ENCODE data around the gene TGM5. TPM values are rescaled to one million over a fixed set of nuclear protein-coding genes. Genes with fewer than 3 reads are reported as not detected.

Gene TGM5
- total RNA-seq, 6 donors from 2014 or later: 0.30 TPM; not detected in 5

DNA sequence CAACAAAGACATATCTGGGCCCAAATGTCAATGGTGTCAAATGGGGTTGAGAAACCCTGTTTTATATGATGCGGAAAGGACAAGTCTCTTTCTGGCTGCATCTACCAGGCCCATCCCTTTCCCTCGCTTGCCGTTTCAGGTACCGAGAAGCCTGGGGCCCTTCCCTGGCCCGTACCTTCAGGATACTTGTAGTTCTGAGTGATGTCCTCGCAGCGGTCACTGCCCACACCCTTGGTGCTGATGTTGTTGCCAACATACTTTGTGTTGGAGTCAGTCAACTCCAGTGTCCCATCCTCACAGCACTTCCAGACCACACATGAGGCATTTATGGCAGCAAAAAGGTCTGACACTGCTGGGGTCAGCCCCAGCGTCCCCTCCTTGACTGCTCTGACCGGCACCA, 59.7 kb downstream of the TGM5 start:
- H3K27ac ChIP-seq: no peak overlapping the region
- no peak overlapping the region for H3K4me3 ChIP-seq
- H3K4me1 ChIP-seq: no peaks in the 10 kb centered on the region
- H3K9me3 ChIP-seq: no peaks in the 10 kb centered on the region
- no peak for DNase-seq
- TF ChIP-seq EP300 (IDR thresholded peaks at IDR 0.05) (no peak), POLR2AphosphoS5 (IDR thresholded peaks at IDR 0.05) (no peak), POLR2A (IDR thresholded peaks at IDR 0.05) (no peak)
- TF ChIP-seq, protein P1, sequence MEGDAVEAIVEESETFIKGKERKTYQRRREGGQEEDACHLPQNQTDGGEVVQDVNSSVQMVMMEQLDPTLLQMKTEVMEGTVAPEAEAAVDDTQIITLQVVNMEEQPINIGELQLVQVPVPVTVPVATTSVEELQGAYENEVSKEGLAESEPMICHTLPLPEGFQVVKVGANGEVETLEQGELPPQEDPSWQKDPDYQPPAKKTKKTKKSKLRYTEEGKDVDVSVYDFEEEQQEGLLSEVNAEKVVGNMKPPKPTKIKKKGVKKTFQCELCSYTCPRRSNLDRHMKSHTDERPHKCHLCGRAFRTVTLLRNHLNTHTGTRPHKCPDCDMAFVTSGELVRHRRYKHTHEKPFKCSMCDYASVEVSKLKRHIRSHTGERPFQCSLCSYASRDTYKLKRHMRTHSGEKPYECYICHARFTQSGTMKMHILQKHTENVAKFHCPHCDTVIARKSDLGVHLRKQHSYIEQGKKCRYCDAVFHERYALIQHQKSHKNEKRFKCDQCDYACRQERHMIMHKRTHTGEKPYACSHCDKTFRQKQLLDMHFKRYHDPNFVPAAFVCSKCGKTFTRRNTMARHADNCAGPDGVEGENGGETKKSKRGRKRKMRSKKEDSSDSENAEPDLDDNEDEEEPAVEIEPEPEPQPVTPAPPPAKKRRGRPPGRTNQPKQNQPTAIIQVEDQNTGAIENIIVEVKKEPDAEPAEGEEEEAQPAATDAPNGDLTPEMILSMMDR (IDR thresholded peaks at IDR 0.05): no peak
- no peaks in the 10 kb centered on the region for H3K36me3 ChIP-seq
- H3K27me3 ChIP-seq: peaks cover 0 to 5% (median 0%) of the 10 kb centered on the region in 4 donors
- 91 to 94% methylated on average over 9 of the region's 9 CpGs for WGBS, 2 donors
- ATAC-seq (ENCODE audit: low FRiP score in 2 of 2): no peak

DNA sequence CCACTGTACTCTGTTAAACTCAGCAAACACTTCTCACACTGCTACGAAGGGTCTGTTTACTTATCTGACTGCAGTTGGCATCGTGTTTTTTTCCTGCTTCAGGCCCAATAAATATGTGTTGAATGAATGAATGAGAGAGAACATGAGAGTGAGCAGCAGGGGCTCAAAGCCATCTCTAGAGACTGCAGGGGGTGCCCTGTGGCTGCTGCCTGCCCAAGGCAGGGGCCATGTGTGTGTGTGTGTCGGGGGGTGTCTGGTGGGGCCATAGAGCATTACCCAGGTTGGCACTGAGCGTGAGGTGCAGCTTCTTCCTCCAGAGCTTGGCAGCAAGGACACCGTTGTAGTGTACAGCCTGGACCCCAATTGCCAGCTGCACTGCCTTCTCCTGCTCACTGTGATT, 60.7 kb downstream of the TGM5 start:
- Histone ChIP-seq H3K27me3 (peaks cover 0 to 5% (median 0%) of the 10 kb centered on the region in 4 donors), H3K4me1 (no peaks in the 10 kb centered on the region), H3K9me3 (no peaks in the 10 kb centered on the region), H3K27ac (no peak overlapping the region), H3K4me3 (no peak overlapping the region), H3K36me3 (no peaks in the 10 kb centered on the region)
- DNase-seq (no peak), ATAC-seq (ENCODE audit: low FRiP score in 2 of 2) (no peak)
- TF ChIP-seq EP300 (IDR thresholded peaks at IDR 0.05) (no peak), POLR2A (IDR thresholded peaks at IDR 0.05) (no peak), POLR2AphosphoS5 (IDR thresholded peaks at IDR 0.05) (no peak)
- TF ChIP-seq, protein P1 (IDR thresholded peaks at IDR 0.05): no peak
- 59 to 80% methylated on average over 2 to 5 of the region's 5 CpGs for WGBS, 2 donors

DNA sequence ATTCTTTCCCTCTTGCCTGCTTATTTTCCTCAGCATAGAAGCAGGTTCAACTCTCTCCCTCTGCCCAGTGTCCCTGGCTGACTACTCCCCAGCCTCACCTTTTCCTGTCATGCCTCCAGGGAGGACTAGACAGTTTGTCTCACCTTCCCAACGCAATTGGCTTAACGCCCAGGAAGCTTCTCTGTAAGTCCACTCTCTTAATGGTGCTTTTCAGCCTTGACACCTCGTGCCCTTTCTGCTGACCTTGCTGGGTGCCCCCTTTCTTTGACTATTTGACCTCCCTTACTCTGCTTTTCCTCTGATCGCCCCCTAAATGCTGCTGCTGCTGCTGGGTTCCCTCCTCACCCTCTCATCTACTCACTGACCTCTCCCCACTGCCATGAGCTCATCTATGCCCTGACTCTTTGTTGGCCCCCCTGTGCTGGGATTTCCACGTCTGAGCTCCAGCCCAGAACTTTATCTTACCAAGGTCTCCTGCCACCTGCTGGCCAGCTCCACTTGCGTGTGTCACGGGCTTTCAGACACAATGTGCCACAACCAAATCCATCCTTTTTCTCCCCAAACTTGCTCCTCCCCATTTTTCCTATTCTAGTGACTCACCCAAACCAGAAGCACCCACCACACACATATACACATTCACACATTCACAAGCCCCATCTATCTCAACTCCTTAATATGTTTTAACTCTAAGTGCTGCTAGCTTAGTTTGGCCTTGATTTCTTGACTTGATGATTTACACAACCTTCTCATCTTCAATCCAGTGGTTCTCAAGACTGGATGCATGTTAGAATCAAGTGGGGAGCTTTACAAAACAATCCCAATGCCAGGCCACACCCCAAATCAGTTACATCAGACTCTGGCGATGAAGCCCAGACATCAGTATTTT, 62.5 kb downstream of the TGM5 start:
- WGBS, 2 donors: 32 to 38% methylated on average over 8 of the region's 8 CpGs
- DNase-seq (peak in 1 of 2 donors; percentile 35), ATAC-seq (ENCODE audit: low FRiP score in 2 of 2) (peak in 1 of 2 donors; percentile 44)

DNA sequence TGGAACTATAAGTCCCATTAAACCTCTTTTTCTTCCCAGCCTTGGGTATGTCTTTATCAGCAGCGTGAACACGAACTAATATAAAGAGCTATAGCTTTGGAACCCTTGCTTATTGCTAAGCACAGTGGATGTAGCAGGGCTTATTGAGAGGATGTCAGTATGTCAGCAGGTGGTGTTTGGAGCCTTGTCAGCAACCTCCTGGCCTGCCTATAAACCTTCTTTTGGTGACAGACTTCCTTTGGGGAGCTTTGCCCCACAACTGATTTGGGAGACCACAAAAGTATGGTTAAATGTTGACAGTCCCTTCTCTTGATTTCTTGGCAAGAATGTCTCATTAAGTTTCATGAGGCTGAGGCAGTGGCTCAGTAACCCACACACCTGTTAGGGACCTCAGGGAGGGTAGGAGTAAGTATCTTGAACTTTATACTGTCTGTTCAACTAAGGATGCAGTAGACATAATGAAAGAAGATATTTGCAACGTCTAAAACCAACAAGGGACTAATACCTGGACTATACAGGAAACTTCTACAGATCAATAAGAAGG, 66.7 kb downstream of the TGM5 start:
- no peaks in the 10 kb centered on the region for H3K27me3 ChIP-seq
- H3K4me3 ChIP-seq: no peak overlapping the region
- no peaks in the 10 kb centered on the region for H3K4me1 ChIP-seq
- TF ChIP-seq POLR2A (IDR thresholded peaks at IDR 0.05) (no peak), POLR2AphosphoS5 (IDR thresholded peaks at IDR 0.05) (no peak)
- TF ChIP-seq, protein P1 (IDR thresholded peaks at IDR 0.05): no peak
- no peak overlapping the region for H3K27ac ChIP-seq
- H3K9me3 ChIP-seq: peaks cover 0 to 4% (median 1%) of the 10 kb centered on the region in 4 donors
- peaks cover 6 to 33% (median 15%) of the 10 kb centered on the region in 4 donors for H3K36me3 ChIP-seq
- DNase-seq (no peak), ATAC-seq (ENCODE audit: low FRiP score in 2 of 2) (no peak)
- WGBS, 2 donors: 84 to 88% methylated on average over 3 of the region's 3 CpGs

More for the DNA sequence above, 62.5 kb downstream of the TGM5 start:
- H3K36me3 ChIP-seq: no peaks in the 10 kb centered on the region
- peaks cover 0 to 3% (median 0%) of the 10 kb centered on the region in 4 donors for H3K27me3 ChIP-seq
- H3K9me3 ChIP-seq: no peaks in the 10 kb centered on the region
- TF ChIP-seq POLR2AphosphoS5 (IDR thresholded peaks at IDR 0.05) (no peak), EP300 (IDR thresholded peaks at IDR 0.05) (no peak), POLR2A (IDR thresholded peaks at IDR 0.05) (no peak)
- TF ChIP-seq, protein P1 (IDR thresholded peaks at IDR 0.05): peak in 4 of 6 experiments; percentile 22 to 47 (median 30)
- H3K4me3 ChIP-seq: no peak overlapping the region
- no peak overlapping the region for H3K27ac ChIP-seq
- H3K4me1 ChIP-seq: no peaks in the 10 kb centered on the region

Data from upper lobe of left lung (tissue), 6 donors.